HUES48 (cell line): Measurements from ENCODE around the gene ENOX1.

ENCODE experiments used
- H3K27ac ChIP-seq: one replicate; pipeline ENCODE4 v1.7.0; 2013; ENCODE audit warnings: low read depth, low read length, inconsistent platforms
- H3K27me3 ChIP-seq: 2 replicates; pipeline ENCODE4 v1.6.1; 2013; ENCODE audit warnings: mild to moderate bottlenecking, low read length; ENCODE audit not compliant: control insufficient read depth, insufficient read depth
- H3K36me3 ChIP-seq: 2 replicates; pipeline ENCODE4 v1.6.1; 2013; ENCODE audit warnings: low read length; ENCODE audit not compliant: control insufficient read depth, insufficient read depth
- H3K4me1 ChIP-seq: 2 replicates; pipeline ENCODE4 v1.6.1; 2013; ENCODE audit warnings: mild to moderate bottlenecking, low read length; ENCODE audit not compliant: control insufficient read depth, insufficient read depth
- H3K4me3 ChIP-seq: 2 replicates; pipeline ENCODE4 v1.5.1; 2013; ENCODE audit warnings: mild to moderate bottlenecking, low read depth, low read length
- H3K9ac ChIP-seq: 2 replicates; pipeline ENCODE4 v1.6.1; 2013; ENCODE audit warnings: mild to moderate bottlenecking, low read depth, low read length, moderate library complexity
- H3K9me3 ChIP-seq: 2 replicates; pipeline ENCODE4 v1.6.1; 2013; ENCODE audit warnings: low read length; ENCODE audit not compliant: control insufficient read depth, insufficient read depth

ENOX1 gene

GRCh38 chr13:43744261-43745031 lies 42.3 kb downstream of the ENOX1 start:
- Histone ChIP-seq H3K36me3 (no peaks in the 10 kb centered on the region), H3K4me1 (no peaks in the 10 kb centered on the region), H3K9me3 (no peaks in the 10 kb centered on the region), H3K27me3 (no peaks in the 10 kb centered on the region), H3K27ac (no peak overlapping the region), H3K4me3 (no peak overlapping the region), H3K9ac (no peak overlapping the region)

GRCh38 chr13:43742911-43743310 lies 43.9 kb downstream of the ENOX1 start:
- Histone ChIP-seq H3K4me3 (no peak overlapping the region), H3K27ac (no peak overlapping the region), H3K27me3 (no peaks in the 10 kb centered on the region), H3K36me3 (no peaks in the 10 kb centered on the region), H3K9me3 (no peaks in the 10 kb centered on the region), H3K9ac (no peak overlapping the region), H3K4me1 (no peaks in the 10 kb centered on the region)

- Histone ChIP-seq H3K27ac (no peak overlapping the region), H3K27me3 (no peaks in the 10 kb centered on the region), H3K9me3 (no peaks in the 10 kb centered on the region), H3K4me1 (no peaks in the 10 kb centered on the region), H3K36me3 (no peaks in the 10 kb centered on the region), H3K4me3 (no peak overlapping the region), H3K9ac (no peak overlapping the region)
These were observed 49.3 kb downstream of the ENOX1 start for GRCh38 chr13:43737392-43737923.

- Histone ChIP-seq H3K36me3 (no peaks in the 10 kb centered on the region), H3K9me3 (no peaks in the 10 kb centered on the region), H3K4me3 (no peak overlapping the region), H3K27ac (no peak overlapping the region), H3K9ac (no peak overlapping the region), H3K4me1 (peaks cover 5% of the 10 kb centered on the region; the same call in 1 of the 2 replicates), H3K27me3 (no peaks in the 10 kb centered on the region)
These were observed 54.0 kb downstream of the ENOX1 start for GRCh38 chr13:43732726-43733125.

GRCh38 chr13:43731296-43731695 lies 55.5 kb downstream of the ENOX1 start:
- no peak overlapping the region for H3K9ac ChIP-seq
- H3K9me3 ChIP-seq = no peaks in the 10 kb centered on the region
- peaks cover 5% of the 10 kb centered on the region; the same call in 1 of the 2 replicates for H3K4me1 ChIP-seq
- no peak overlapping the region for H3K27ac ChIP-seq
- no peak overlapping the region for H3K4me3 ChIP-seq
- no peaks in the 10 kb centered on the region for H3K27me3 ChIP-seq
- no peaks in the 10 kb centered on the region for H3K36me3 ChIP-seq

GRCh38 chr13:43730642-43731041 lies 56.1 kb downstream of the ENOX1 start:
- no peak overlapping the region for H3K27ac ChIP-seq

GRCh38 chr13:43728421-43728820 lies 58.4 kb downstream of the ENOX1 start:
- no peak overlapping the region for H3K4me3 ChIP-seq

More at GRCh38 chr13:43730642-43731041, 56.1 kb downstream of the ENOX1 start:
- Histone ChIP-seq H3K36me3 (no peaks in the 10 kb centered on the region), H3K27me3 (no peaks in the 10 kb centered on the region), H3K9me3 (no peaks in the 10 kb centered on the region), H3K4me3 (no peak overlapping the region), H3K9ac (no peak overlapping the region), H3K4me1 (peaks cover 5% of the 10 kb centered on the region; the same call in 1 of the 2 replicates)

GRCh38 chr13:43727856-43728255 lies 58.9 kb downstream of the ENOX1 start:
- no peak overlapping the region for H3K4me3 ChIP-seq
- no peak overlapping the region for H3K9ac ChIP-seq
- no peak overlapping the region for H3K27ac ChIP-seq
- H3K9me3 ChIP-seq = no peaks in the 10 kb centered on the region
- H3K4me1 ChIP-seq = peaks cover 5% of the 10 kb centered on the region; the same call in 1 of the 2 replicates
- no peaks in the 10 kb centered on the region for H3K27me3 ChIP-seq
- no peaks in the 10 kb centered on the region for H3K36me3 ChIP-seq

More at GRCh38 chr13:43728421-43728820, 58.4 kb downstream of the ENOX1 start:
- Histone ChIP-seq H3K4me1 (peaks cover 5% of the 10 kb centered on the region; the same call in 1 of the 2 replicates), H3K9me3 (no peaks in the 10 kb centered on the region), H3K27me3 (no peaks in the 10 kb centered on the region), H3K9ac (no peak overlapping the region), H3K27ac (no peak overlapping the region), H3K36me3 (no peaks in the 10 kb centered on the region)

- Histone ChIP-seq H3K36me3 (no peaks in the 10 kb centered on the region), H3K27me3 (no peaks in the 10 kb centered on the region), H3K4me3 (no peak overlapping the region), H3K27ac (no peak overlapping the region), H3K9me3 (no peaks in the 10 kb centered on the region), H3K9ac (no peak overlapping the region), H3K4me1 (peaks cover 5% of the 10 kb centered on the region; the same call in 1 of the 2 replicates)
These were observed 61.3 kb downstream of the ENOX1 start for GRCh38 chr13:43725460-43725859.

- Histone ChIP-seq H3K27me3 (no peaks in the 10 kb centered on the region), H3K27ac (no peak overlapping the region), H3K4me3 (no peak overlapping the region), H3K9me3 (0 out of 2 replicates have a peak, but pooled peaks cover 8% of the 10 kb centered on the region), H3K4me1 (no peaks in the 10 kb centered on the region), H3K36me3 (no peaks in the 10 kb centered on the region), H3K9ac (no peak overlapping the region)
These were observed 65.9 kb downstream of the ENOX1 start for GRCh38 chr13:43720780-43721397.

- Histone ChIP-seq H3K27me3 (no peaks in the 10 kb centered on the region), H3K9me3 (no peaks in the 10 kb centered on the region), H3K4me3 (no peak overlapping the region), H3K36me3 (no peaks in the 10 kb centered on the region), H3K27ac (no peak overlapping the region), H3K9ac (no peak overlapping the region), H3K4me1 (peaks cover 11% of the 10 kb centered on the region)
These were observed 88.0 kb downstream of the ENOX1 start for GRCh38 chr13:43698758-43699157.
